AML-193 (cell line): ENCODE results near the gene HS3ST4.
"Not testable (repeated sequence)": the region's sequence is repeated elsewhere in the genome, so short reads cannot be mapped to it uniquely, and the experiment has no call there.

Experiments used
- DNase-seq, 2 experiments: peaks; one replicate each; lab custom pipeline; 2025; lab: John Stamatoyannopoulos, UW

HS3ST4 gene

GRCh38 chr16:25730396-25730795 is 38.6 kb downstream of the HS3ST4 start:
- DNase-seq = no peak

GRCh38 chr16:25734430-25735385 is 42.9 kb downstream of the HS3ST4 start:
- DNase-seq = no peak

- DNase-seq = no peak
Observed at GRCh38 chr16:25735645-25736044, 43.9 kb downstream of the HS3ST4 start.

GRCh38 chr16:25747160-25747758 is 55.5 kb downstream of the HS3ST4 start:
- DNase-seq = no peak

- DNase-seq = no peak
Observed at GRCh38 chr16:25748092-25748654, 56.4 kb downstream of the HS3ST4 start.

GRCh38 chr16:25750488-25751216 is 58.9 kb downstream of the HS3ST4 start:
- no peak for DNase-seq

- no peak for DNase-seq
Observed at GRCh38 chr16:25751230-25751835, 59.6 kb downstream of the HS3ST4 start.

GRCh38 chr16:25764466-25764865 is 72.7 kb downstream of the HS3ST4 start:
- DNase-seq = no peak

- DNase-seq = no peak
Observed at GRCh38 chr16:25771216-25771615, 79.5 kb downstream of the HS3ST4 start.

- no peak for DNase-seq
Observed at GRCh38 chr16:25771812-25772568, 80.2 kb downstream of the HS3ST4 start.

- not testable (repeated sequence) for DNase-seq
Observed at GRCh38 chr16:25776214-25776613, 84.5 kb downstream of the HS3ST4 start.

- no peak for DNase-seq
Observed at GRCh38 chr16:25783226-25783625, 91.5 kb downstream of the HS3ST4 start.

GRCh38 chr16:25785361-25785760 is 93.6 kb downstream of the HS3ST4 start:
- DNase-seq = no peak

GRCh38 chr16:25786748-25787147 is 95.0 kb downstream of the HS3ST4 start:
- DNase-seq = no peak

GRCh38 chr16:25788637-25789036 is 96.9 kb downstream of the HS3ST4 start:
- DNase-seq = no peak

- no peak for DNase-seq
Observed at GRCh38 chr16:25796239-25796638, 104.5 kb downstream of the HS3ST4 start.

GRCh38 chr16:25798065-25798464 is 106.3 kb downstream of the HS3ST4 start:
- DNase-seq = no peak

- DNase-seq = no peak
Observed at GRCh38 chr16:25799816-25800215, 108.1 kb downstream of the HS3ST4 start.

- no peak for DNase-seq
Observed at GRCh38 chr16:25812215-25812614, 120.5 kb downstream of the HS3ST4 start.

- no peak for DNase-seq
Observed at GRCh38 chr16:25817295-25817694, 125.5 kb downstream of the HS3ST4 start.

GRCh38 chr16:25817876-25818275 is 126.1 kb downstream of the HS3ST4 start:
- no peak for DNase-seq
